DND-41 (cell line): ENCODE results near the gene ETFB.

Source experiments
- EZH2 ChIP-seq: IDR thresholded peaks from 3 replicates; pipeline ENCODE4 v1.6.1; 2012; ENCODE audit warnings: borderline replicate concordance, low read depth, mild to moderate bottlenecking, moderate library complexity, low read length, inconsistent platforms; ENCODE audit not compliant: severe bottlenecking
- TF ChIP-seq, protein P1 (sequence below): IDR thresholded peaks from 2 replicates; pipeline ENCODE4 v1.5.1; 2012; ENCODE audit warnings: borderline replicate concordance, low read length, moderate library complexity, mild to moderate bottlenecking; ENCODE audit not compliant: poor library complexity, severe bottlenecking; ENCODE audit errors: extremely low read depth

DNA sequence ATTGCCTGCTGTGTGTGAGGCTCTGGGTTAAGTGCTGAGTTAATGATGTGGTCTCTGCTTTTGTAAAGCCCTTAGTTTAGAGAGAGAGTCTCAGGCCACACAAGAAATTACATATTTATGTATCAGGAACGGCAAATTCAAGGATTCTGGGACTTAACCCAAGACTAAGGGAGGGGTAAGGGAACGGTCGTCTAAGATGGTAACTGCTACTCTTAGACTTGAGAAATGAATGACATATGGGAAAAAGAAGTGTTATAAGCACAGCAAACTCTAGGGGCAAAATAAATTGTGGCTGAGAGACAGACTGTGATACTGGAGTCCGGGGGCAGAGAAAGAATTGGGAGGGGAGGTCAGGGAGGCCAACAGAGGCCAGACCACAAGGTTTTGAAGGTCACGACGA is 34.5 kb downstream of the ETFB start:
- TF ChIP-seq EZH2: no peak
- TF ChIP-seq, protein P1, sequence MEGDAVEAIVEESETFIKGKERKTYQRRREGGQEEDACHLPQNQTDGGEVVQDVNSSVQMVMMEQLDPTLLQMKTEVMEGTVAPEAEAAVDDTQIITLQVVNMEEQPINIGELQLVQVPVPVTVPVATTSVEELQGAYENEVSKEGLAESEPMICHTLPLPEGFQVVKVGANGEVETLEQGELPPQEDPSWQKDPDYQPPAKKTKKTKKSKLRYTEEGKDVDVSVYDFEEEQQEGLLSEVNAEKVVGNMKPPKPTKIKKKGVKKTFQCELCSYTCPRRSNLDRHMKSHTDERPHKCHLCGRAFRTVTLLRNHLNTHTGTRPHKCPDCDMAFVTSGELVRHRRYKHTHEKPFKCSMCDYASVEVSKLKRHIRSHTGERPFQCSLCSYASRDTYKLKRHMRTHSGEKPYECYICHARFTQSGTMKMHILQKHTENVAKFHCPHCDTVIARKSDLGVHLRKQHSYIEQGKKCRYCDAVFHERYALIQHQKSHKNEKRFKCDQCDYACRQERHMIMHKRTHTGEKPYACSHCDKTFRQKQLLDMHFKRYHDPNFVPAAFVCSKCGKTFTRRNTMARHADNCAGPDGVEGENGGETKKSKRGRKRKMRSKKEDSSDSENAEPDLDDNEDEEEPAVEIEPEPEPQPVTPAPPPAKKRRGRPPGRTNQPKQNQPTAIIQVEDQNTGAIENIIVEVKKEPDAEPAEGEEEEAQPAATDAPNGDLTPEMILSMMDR: no peak
